ENCODE measurements around the gene SRXN1. TPM values are rescaled to one million over a fixed set of nuclear protein-coding genes. Genes with fewer than 3 reads are reported as not detected.

Gene SRXN1
- total RNA-seq, 1 experiment from 2014 or later: 80.8 TPM

- Histone ChIP-seq H3K27ac (ENCODE audit: low read depth, low read length) (no peak overlapping the region), H4K20me1 (ENCODE audit: insufficient read depth) (no peaks in the 10 kb centered on the region), H3K36me3 (ENCODE audit: control insufficient read depth in 1 of 2, insufficient read depth in 2 of 2, low read length in 2 of 2) (no peaks in the 10 kb centered on the region), H3K27me3 (ENCODE audit: insufficient read depth, low read length) (0 out of 2 replicates have a peak, but pooled peaks cover 4% of the 10 kb centered on the region), H3K79me2 (ENCODE audit: insufficient read depth, low read length) (no peaks in the 10 kb centered on the region), H3K4me1 (ENCODE audit: control insufficient read depth in 1 of 2, insufficient read depth in 2 of 2, low read length in 2 of 2) (peaks cover 9 to 10% of the 10 kb centered on the region in 2 experiments; a peak in 3 of 4 replicates), H3K9me3 (ENCODE audit: control insufficient read depth in 1 of 2, insufficient read depth in 1 of 2, low read depth in 1 of 2, low read length in 2 of 2) (no peaks in the 10 kb centered on the region), H3K9me2 (ENCODE audit: insufficient read depth) (no peaks in the 10 kb centered on the region), H3K4me3 (replicated peaks in 1 of 2; ENCODE audit: low read depth in 1 of 2, low read length in 2 of 2) (no peak overlapping the region), H3K9ac (ENCODE audit: low read length) (no peak overlapping the region), H2AFZ (ENCODE audit: low read depth, low read length, poor library complexity, severe bottlenecking) (no peak overlapping the region), H3K4me2 (ENCODE audit: low read length) (no peak overlapping the region)
- TF ChIP-seq ZFX (IDR thresholded peaks at IDR 0.05): no peak
- TF ChIP-seq EGR1 (IDR thresholded peaks at IDR 0.05; ENCODE audit: low read depth): no peak
- no peak for TF ChIP-seq MAX (IDR thresholded peaks at IDR 0.05)
- no peak for TF ChIP-seq FOSL1 (IDR thresholded peaks at IDR 0.05; ENCODE audit: low read depth)
- no peak for TF ChIP-seq SIN3A (IDR thresholded peaks at IDR 0.05; ENCODE audit: low read depth)
- TF ChIP-seq SP1 (IDR thresholded peaks at IDR 0.05; ENCODE audit: low read depth): no peak
- no peak for TF ChIP-seq REST (IDR thresholded peaks at IDR 0.05; ENCODE audit: low read depth)
- TF ChIP-seq JUND (IDR thresholded peaks at IDR 0.05): no peak
- no peak for TF ChIP-seq ZBTB33 (IDR thresholded peaks at IDR 0.05; ENCODE audit: extremely low read depth, insufficient replicate concordance, low read length)
- no peak for TF ChIP-seq EZH2phosphoT487 (IDR thresholded peaks at IDR 0.05; ENCODE audit: borderline replicate concordance)
- no peak for TF ChIP-seq POLR2AphosphoS5 (IDR thresholded peaks at IDR 0.05; ENCODE audit: low read depth, low read length)
- TF ChIP-seq EZH2 (IDR thresholded peaks at IDR 0.05): no peak
- TF ChIP-seq CEBPB (IDR thresholded peaks at IDR 0.05; ENCODE audit: low read depth): no peak
- TF ChIP-seq ZNF274 (IDR thresholded peaks at IDR 0.05; ENCODE audit: low read depth, low read length): no peak
- no peak for TF ChIP-seq ATF3 (IDR thresholded peaks at IDR 0.05)
- no peak for TF ChIP-seq TCF7L2 (IDR thresholded peaks at IDR 0.05; ENCODE audit: borderline replicate concordance, extremely low read depth, insufficient read depth, insufficient read length)
- no peak for TF ChIP-seq CTCF (IDR thresholded peaks at IDR 0.05 in 2 of 3, conservative IDR thresholded peaks at IDR 0.05 in 1 of 3; ENCODE audit: borderline replicate concordance in 1 of 3, insufficient read depth in 1 of 3, low read depth in 2 of 3, low read length in 2 of 3)
- TF ChIP-seq RAD21 (IDR thresholded peaks at IDR 0.05; ENCODE audit: low read depth): no peak
- no TSS peak for BruUV-seq (replicated peaks)
- CTCF ChIA-PET: interaction anchor here (1.0 to 1.8 kb wide), 9 partner anchors 10 to 101 kb away, joined by 3 to 15 read pairs (median 7); partner anchors contain the start of gene SLC52A3
- RAD21 ChIA-PET (ENCODE audit: low non-redundant PET in 1 of 2, low total read pairs in 2 of 2, uncharacterized antibody in 2 of 2, unreplicated experiment in 2 of 2): no interaction called here
- POLR2A ChIA-PET: no interaction called here
- intact Hi-C loops (cut with micrococcal nuclease): loop anchor here (5.0 kb wide), 1 partner anchor 316 kb away; no protein-coding TSS in a partner anchor
- no peak for ATAC-seq
- DNase-seq (ENCODE audit: low read depth, low spot score): no peak
Measured at GRCh38 chr20:668050-668449, 15.1 kb upstream of the SRXN1 start.
